SH-SY5Y (cell line): ENCODE measurements around the gene DCAF8.

ENCODE experiments used
- GATA2 ChIP-seq: IDR thresholded peaks from 2 replicates; pipeline ENCODE4 v1.6.1; 2011; ENCODE audit warnings: mild to moderate bottlenecking, low read depth, low read length
- GATA3 ChIP-seq: IDR thresholded peaks from 2 replicates; pipeline ENCODE4 v1.6.1; 2011; ENCODE audit warnings: low read depth, mild to moderate bottlenecking, low read length, moderate library complexity

DCAF8 gene

GRCh38 chr1:160284220-160284781 lies 22.0 kb upstream of the DCAF8 start:
- TF ChIP-seq GATA3 (no peak), GATA2 (no peak)

DNA sequence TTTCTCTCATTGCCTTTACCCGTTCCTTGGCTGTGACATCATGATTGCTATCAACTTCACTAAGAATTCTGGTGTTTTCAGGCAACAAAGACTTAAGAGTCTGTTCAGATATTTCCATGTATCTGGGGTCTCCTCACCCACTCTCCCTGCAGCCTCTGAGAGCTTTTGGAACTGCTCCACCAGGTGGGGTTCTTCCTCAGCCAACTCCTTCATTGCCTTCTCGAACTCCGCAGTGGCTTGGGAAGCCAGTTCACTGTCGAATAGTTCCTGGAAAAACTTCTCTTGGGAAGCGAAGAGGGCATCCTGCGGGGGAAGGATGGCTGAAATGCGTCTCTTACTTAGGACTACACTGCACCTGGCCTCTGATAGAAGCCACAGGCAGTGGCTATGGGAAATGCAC lies 20.5 kb upstream of the DCAF8 start:
- TF ChIP-seq GATA3 (no peak), GATA2 (no peak)

DNA sequence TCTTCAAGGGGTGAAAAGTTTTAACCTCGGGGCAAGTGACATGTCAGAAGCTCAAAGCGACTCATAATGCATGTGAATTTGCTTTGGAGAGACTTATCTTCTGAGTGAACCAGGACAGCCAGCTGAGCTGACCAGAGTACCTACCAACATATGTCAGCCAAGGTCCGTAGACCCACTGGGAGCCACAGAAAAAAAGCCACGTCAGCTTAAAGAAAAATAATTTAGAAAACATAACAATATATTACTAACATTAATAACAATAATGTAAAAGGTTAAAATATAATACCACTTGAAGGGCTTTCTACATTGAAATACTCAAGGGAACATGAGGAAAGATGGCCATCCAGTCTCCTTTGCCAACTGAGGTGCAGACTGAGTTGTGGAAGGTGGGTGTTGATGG lies 15.6 kb upstream of the DCAF8 start:
- TF ChIP-seq GATA3, result no peak
- no peak for TF ChIP-seq GATA2

DNA sequence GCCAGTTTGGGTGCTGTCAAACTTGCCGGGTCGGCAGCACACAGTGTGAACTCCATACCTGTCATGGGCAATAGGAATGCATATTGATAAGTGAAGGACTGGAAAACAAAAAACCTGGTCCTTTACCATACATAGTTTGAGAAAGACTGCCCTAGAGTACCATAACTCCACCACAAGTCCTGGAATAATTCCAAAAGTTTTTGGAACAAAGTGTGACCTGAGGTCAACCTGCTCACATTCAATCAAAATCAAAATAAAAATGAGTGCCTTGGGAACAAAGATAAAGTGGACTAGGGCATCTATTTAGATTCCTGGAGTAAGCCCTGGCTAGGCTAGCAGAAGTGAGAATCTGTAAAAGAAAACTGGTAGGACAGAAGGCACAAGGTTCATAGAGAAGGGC lies 15.0 kb upstream of the DCAF8 start:
- TF ChIP-seq GATA2 (no peak), GATA3 (no peak)

- TF ChIP-seq GATA3 (no peak), GATA2 (no peak)
Observed at GRCh38 chr1:160271025-160271424, 8.7 kb upstream of the DCAF8 start.

DNA sequence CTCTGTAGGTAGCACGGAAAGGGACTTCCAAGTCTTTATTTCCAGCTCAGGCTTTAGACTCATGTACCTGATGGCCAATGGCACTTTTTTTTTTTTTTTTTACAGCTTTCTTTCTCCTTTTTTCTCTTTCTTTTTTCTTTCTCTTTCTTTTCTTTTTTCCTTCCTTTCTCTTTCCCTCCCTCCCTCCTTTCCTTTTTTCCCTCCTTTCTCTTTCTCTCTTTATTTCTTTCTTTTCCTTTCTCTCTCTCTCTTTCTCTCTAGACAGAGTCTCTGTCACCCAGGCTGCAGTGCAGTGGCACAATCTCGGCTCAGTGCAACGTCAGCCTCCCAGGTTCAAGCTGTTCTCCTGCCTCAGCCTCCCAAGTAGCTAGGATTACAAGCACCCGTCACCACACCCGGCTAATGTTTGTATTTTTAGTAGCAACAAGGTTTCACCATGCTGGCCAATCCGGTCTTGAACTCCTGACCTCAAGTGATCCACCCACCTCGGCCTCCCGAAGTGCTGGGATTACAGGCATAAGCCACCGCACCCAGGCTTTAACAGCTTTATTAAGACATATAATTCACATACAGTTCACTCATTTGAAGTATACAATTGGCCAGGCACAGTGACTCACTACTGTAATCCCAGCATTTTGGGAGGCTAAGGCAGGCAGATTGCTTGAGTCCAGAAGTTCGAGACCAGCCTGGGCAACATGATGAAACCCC lies 5.1 kb upstream of the DCAF8 start:
- TF ChIP-seq GATA2 (no peak), GATA3 (no peak)

DNA sequence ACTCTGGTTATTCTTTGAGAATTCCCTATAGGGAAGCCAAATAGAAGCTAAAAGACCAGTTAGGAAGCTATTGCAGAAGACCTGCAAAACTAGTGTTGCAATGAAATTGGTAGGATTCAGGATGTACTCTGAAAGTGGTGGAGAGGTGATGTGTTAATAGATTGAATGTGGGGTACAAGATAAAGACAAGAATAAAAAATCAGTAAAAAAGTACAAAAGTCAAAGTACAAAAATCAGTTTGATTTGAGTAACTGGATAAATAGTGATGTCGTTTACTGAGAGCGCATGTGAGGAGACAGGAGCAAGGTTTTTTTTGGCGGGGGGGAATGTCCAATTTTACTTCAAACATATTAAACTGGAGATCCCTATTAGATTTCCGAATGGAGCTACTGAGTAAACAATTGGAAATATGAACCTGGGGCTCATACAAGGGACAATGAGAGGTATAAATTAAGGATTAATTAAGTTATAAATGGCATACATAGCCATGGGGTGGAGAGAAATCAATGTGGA lies 2.5 kb upstream of the DCAF8 start:
- no peak for TF ChIP-seq GATA2
- TF ChIP-seq GATA3, result no peak

- TF ChIP-seq GATA2, result no peak
Observed at GRCh38 chr1:160261556-160261892, 825 bp downstream of the DCAF8 start.

DNA sequence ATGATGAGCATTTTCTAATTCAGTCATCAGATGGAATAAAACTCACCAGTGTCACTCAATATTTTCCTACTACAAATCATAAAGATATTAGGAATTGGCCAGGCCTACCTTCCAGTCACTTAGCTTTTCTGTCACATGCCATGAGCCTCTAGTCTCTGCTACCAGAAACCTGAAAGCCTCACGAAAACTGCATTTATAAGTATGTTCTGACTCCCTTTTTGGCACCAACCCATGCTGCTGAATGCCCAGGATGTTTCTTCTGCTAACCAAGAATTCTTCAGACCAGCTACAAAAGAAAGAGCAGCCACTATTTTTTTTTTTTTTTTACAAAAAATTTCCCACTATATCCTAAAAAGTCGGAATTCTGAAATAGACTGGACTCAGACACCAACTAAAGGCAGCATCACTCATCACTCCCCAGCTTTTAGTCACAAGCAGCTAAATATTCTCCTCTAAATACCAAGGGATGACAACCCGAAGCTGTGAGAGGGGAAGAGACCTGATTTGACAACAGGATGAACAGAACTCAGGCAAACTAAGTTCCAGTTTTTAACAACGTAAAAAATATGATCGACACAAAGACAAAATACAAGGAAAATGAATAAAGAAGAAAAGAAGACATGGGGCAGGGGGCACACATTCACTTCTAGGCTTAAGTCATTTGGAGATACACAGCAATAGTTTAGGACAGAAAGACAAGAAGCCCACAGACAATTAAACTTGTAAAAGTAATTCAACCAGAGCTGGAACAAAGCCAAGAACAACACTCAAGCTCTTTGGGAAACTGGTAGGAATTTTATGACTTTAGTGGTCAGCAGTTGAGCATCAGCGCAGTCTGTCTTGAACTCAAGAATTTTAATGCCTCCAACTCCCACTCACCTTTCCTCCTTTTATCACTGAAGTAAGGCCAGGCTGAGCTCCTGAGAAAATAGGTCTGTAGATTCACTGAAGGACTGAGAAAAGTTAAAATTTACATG lies 1.7 kb downstream of the DCAF8 start:
- TF ChIP-seq GATA2, result no peak
- TF ChIP-seq GATA3, result no peak

GRCh38 chr1:160258177-160258798 lies 4.1 kb downstream of the DCAF8 start:
- TF ChIP-seq GATA3, result no peak
- TF ChIP-seq GATA2, result no peak

GRCh38 chr1:160257411-160258015 lies 4.8 kb downstream of the DCAF8 start:
- TF ChIP-seq GATA2 (no peak), GATA3 (no peak)

DNA sequence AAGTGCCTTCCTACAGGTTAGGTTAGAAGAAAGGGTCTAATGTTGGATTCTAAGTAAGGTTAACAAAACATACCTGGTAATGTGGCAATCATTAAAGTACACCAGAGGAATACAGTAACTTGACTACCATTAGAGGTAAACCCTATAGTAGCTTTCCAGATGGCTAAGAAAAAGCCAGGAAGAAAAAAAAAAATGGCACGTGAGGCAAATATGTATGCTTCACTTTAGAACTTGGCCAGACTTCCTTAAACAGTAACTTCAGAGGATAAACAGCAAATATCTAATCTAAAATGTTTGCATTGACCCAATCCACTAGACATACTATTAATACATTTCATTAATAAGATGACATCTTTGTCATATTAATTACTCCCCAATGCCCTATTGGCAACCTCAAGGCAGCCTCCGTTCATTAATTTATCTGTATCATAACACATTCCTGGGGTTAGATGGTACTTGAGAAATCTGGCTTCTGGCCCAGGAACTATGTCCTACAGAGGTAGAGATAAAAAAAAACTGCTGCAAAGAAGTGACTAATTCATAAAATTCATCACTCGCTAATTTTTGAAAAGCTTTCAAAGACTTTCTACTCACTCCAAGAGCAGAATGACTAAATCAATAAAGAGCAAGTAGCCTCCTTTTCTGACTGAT lies 5.8 kb downstream of the DCAF8 start:
- TF ChIP-seq GATA3 (no peak), GATA2 (no peak)

GRCh38 chr1:160255781-160256300 lies 6.5 kb downstream of the DCAF8 start:
- TF ChIP-seq GATA2 (no peak), GATA3 (no peak)
